ENCODE data around the gene DCTPP1. TPM values are rescaled to one million over a fixed set of nuclear protein-coding genes. Genes with fewer than 3 reads are reported as not detected.
"Not testable (repeated sequence)": the region's sequence is repeated elsewhere in the genome, so short reads cannot be mapped to it uniquely, and the experiment has no call there.

The DCTPP1 gene
- total and polyA plus RNA-seq, 4 donors: 13.2 to 50.9 (median 27.0) TPM

DNA sequence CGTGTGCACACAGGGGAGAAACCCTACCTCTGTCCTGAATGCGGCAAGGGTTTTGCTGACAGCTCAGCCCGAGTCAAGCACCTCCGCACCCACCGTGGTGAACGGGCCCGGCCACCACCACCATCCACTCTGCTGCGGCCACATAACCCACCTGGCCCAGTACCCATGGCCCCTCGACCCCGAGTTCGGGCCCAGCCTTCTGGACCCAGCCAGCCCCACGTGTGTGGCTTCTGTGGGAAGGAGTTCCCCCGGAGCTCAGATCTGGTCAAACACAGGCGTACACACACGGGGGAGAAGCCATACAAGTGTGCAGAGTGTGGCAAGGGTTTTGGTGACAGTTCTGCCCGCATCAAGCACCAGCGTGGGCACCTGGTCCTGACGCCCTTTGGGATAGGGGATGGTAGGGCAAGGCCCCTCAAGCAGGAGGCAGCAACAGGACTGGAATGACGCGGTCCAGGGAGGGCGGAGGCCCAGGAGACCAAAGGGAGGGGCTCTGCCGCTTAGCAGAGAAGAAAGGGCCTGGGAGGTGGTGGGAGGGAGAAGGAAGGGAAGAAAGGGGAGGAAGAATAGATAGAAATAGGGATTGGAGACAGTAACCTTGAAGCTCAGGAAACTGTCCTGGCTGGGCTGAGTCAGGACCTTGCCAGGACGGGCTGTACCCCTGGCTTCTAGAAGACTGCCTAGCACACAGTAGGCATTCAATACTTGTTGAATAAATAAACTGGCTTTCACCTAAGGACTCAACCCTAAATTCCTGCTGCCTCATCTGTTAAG is 31.0 kb downstream of the DCTPP1 start:
- no peak overlapping the region for H3K27ac ChIP-seq (ENCODE audit: low read depth in 1 of 2, low read length in 1 of 2)
- ATAC-seq (ENCODE audit: insufficient read depth, low FRiP score) (no peak), DNase-seq (no peak)
- no peak overlapping the region for H3K4me3 ChIP-seq
- H3K9me3 ChIP-seq (ENCODE audit: control insufficient read depth in 4 of 4, insufficient read depth in 3 of 4, low read length in 3 of 4): no peaks in the 10 kb centered on the region
- peaks cover 0 to 27% (median 4%) of the 10 kb centered on the region in 5 donors for H3K4me1 ChIP-seq (ENCODE audit: control insufficient read depth in 5 of 5, insufficient read depth in 5 of 5, low read length in 5 of 5)
- H3K9ac ChIP-seq (ENCODE audit: insufficient read depth in 1 of 2, low read length in 2 of 2): no peak overlapping the region
- H3K27me3 ChIP-seq (ENCODE audit: control insufficient read depth in 3 of 3, insufficient read depth in 3 of 3, low read length in 2 of 3): no peaks in the 10 kb centered on the region
- TF ChIP-seq CTCF (IDR thresholded peaks at IDR 0.05; ENCODE audit: control extremely low read depth, extremely low read depth): no peak
- 83 to 88% methylated on average over 23 of the region's 23 CpGs for WGBS, 2 donors
- peaks cover 0 to 12% (median 2%) of the 10 kb centered on the region in 4 donors for H3K36me3 ChIP-seq (ENCODE audit: control insufficient read depth in 4 of 4, insufficient read depth in 4 of 4, low read length in 4 of 4)

GRCh38 chr16:30397776-30398660 is 31.8 kb downstream of the DCTPP1 start:
- Histone ChIP-seq H3K4me1 (ENCODE audit: control insufficient read depth in 5 of 5, insufficient read depth in 5 of 5, low read length in 5 of 5) (peaks cover 0 to 28% (median 4%) of the 10 kb centered on the region in 5 donors), H3K9me3 (ENCODE audit: control insufficient read depth in 4 of 4, insufficient read depth in 3 of 4, low read length in 3 of 4) (no peaks in the 10 kb centered on the region), H3K9ac (ENCODE audit: insufficient read depth in 1 of 2, low read length in 2 of 2) (no peak overlapping the region), H3K27ac (ENCODE audit: low read depth in 1 of 2, low read length in 1 of 2) (no peak overlapping the region), H3K36me3 (ENCODE audit: control insufficient read depth in 4 of 4, insufficient read depth in 4 of 4, low read length in 4 of 4) (peaks cover 0 to 12% (median 2%) of the 10 kb centered on the region in 4 donors), H3K27me3 (ENCODE audit: control insufficient read depth in 3 of 3, insufficient read depth in 3 of 3, low read length in 2 of 3) (no peaks in the 10 kb centered on the region), H3K4me3 (no peak overlapping the region)
- TF ChIP-seq CTCF (IDR thresholded peaks at IDR 0.05; ENCODE audit: control extremely low read depth, extremely low read depth): no peak
- DNase-seq (no peak), ATAC-seq (ENCODE audit: insufficient read depth, low FRiP score) (no peak)
- 87 to 90% methylated on average over 42 of the region's 42 CpGs for WGBS, 2 donors

DNA sequence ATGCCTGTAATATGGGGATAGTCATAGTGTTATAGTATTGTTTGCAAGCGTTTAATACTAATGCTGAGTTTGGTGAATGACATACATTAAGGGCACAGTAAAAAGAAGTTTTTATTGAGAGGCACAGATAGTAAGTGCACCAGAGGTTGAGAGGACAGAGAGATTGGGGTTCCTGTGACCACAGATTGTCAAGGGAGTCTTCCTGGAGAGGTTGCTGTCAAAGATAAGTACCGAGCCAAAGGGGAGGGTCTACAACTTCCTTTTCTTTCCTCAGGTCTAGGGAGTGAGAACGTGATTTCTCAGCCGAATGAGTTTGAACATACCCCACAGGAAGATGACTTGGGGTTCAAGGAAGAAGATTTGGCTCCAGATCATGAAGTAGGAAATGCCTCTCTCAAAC is 32.8 kb downstream of the DCTPP1 start:
- H3K9ac ChIP-seq (ENCODE audit: insufficient read depth in 1 of 2, low read length in 2 of 2): no peak overlapping the region
- no peaks in the 10 kb centered on the region for H3K9me3 ChIP-seq (ENCODE audit: control insufficient read depth in 4 of 4, insufficient read depth in 3 of 4, low read length in 3 of 4)
- DNase-seq (no peak), ATAC-seq (ENCODE audit: insufficient read depth, low FRiP score) (no peak)
- H3K4me1 ChIP-seq (ENCODE audit: control insufficient read depth in 5 of 5, insufficient read depth in 5 of 5, low read length in 5 of 5): peaks cover 0 to 28% (median 4%) of the 10 kb centered on the region in 5 donors
- H3K27me3 ChIP-seq (ENCODE audit: control insufficient read depth in 3 of 3, insufficient read depth in 3 of 3, low read length in 2 of 3): no peaks in the 10 kb centered on the region
- 50 to 67% methylated on average over 4 of the region's 4 CpGs for WGBS, 2 donors
- H3K36me3 ChIP-seq (ENCODE audit: control insufficient read depth in 4 of 4, insufficient read depth in 4 of 4, low read length in 4 of 4): peaks cover 0 to 12% (median 2%) of the 10 kb centered on the region in 4 donors
- TF ChIP-seq CTCF (IDR thresholded peaks at IDR 0.05; ENCODE audit: control extremely low read depth, extremely low read depth): no peak
- H3K4me3 ChIP-seq: no peak overlapping the region
- H3K27ac ChIP-seq (ENCODE audit: low read depth in 1 of 2, low read length in 1 of 2): no peak overlapping the region

- WGBS, 2 donors: 78 to 84% methylated on average over 4 of the region's 4 CpGs
- H3K9me3 ChIP-seq (ENCODE audit: control insufficient read depth in 4 of 4, insufficient read depth in 3 of 4, low read length in 3 of 4); H3K9ac ChIP-seq (ENCODE audit: insufficient read depth in 1 of 2, low read length in 2 of 2); H3K4me3 ChIP-seq; DNase-seq; H3K27ac ChIP-seq (ENCODE audit: low read depth in 1 of 2, low read length in 1 of 2); ATAC-seq (ENCODE audit: insufficient read depth, low FRiP score); H3K27me3 ChIP-seq (ENCODE audit: control insufficient read depth in 3 of 3, insufficient read depth in 3 of 3, low read length in 2 of 3): not testable (repeated sequence)
- Histone ChIP-seq H3K36me3 (ENCODE audit: control insufficient read depth in 4 of 4, insufficient read depth in 4 of 4, low read length in 4 of 4) (peaks cover 0 to 12% (median 2%) of the 10 kb centered on the region in 4 donors), H3K4me1 (ENCODE audit: control insufficient read depth in 5 of 5, insufficient read depth in 5 of 5, low read length in 5 of 5) (peaks cover 0 to 28% (median 4%) of the 10 kb centered on the region in 5 donors)
Measured at GRCh38 chr16:30396627-30397026, 33.2 kb downstream of the DCTPP1 start.
